Lower leg skin (tissue), 4 donors: ENCODE data around the gene SST. TPM values are rescaled to one million over a fixed set of nuclear protein-coding genes. Genes with fewer than 3 reads are reported as not detected.

Experiments used
- DNase-seq, 2 donors: peaks; one replicate each; pipeline ENCODE4 v3.0.0-alpha.2; 2019; ENCODE audit warnings: low spot score in 2 of 2
- H3K4me3 ChIP-seq: fragments of 200-600 bp; sonication (generic); 2 replicates; pipeline ENCODE4 v1.5.1; 2017; ENCODE audit warnings: mild to moderate bottlenecking, low read depth; ENCODE audit not compliant: poor library complexity, severe bottlenecking
- POLR2A ChIP-seq, 2 donors: fragments of 450-650 bp; IDR thresholded peaks; one replicate each; pipeline ENCODE4 v1.6.1; 2016 to 2017; ENCODE audit warnings: antibody characterized with exemption in 2 of 2, mild to moderate bottlenecking in 1 of 2, moderate library complexity in 1 of 2
- WGBS, 2 donors: methylation state at CpG; one replicate each; pipeline ENCODE4 v1.1.5; 2018; 5-methylcytosine and 5-hydroxymethylcytosine counted together
- intact Hi-C: fragments of 100-400 bp; cut with DNase I; formaldehyde crosslinking; loops from one replicate; pipeline ENCODE4 v1.15.0; 2023; ENCODE audit warnings: low total_unique reads
- total RNA-seq, 4 donors: library from RNA; depleted of rRNA; stranded (reverse); fragments of >200 nt; gene quantifications; one replicate each; pipeline ENCODE4 v1.1.0, GENCODE V29; 2016
- TF ChIP-seq, protein P1 (sequence below), 3 donors: fragments of 450-650 bp; IDR thresholded peaks; one replicate each; pipeline ENCODE4 v1.5.1; 2016; ENCODE audit warnings: antibody characterized with exemption in 3 of 3, mild to moderate bottlenecking in 3 of 3, moderate library complexity in 2 of 3

The SST gene
- total RNA-seq, 4 donors from 2014 or later = not detected

DNA sequence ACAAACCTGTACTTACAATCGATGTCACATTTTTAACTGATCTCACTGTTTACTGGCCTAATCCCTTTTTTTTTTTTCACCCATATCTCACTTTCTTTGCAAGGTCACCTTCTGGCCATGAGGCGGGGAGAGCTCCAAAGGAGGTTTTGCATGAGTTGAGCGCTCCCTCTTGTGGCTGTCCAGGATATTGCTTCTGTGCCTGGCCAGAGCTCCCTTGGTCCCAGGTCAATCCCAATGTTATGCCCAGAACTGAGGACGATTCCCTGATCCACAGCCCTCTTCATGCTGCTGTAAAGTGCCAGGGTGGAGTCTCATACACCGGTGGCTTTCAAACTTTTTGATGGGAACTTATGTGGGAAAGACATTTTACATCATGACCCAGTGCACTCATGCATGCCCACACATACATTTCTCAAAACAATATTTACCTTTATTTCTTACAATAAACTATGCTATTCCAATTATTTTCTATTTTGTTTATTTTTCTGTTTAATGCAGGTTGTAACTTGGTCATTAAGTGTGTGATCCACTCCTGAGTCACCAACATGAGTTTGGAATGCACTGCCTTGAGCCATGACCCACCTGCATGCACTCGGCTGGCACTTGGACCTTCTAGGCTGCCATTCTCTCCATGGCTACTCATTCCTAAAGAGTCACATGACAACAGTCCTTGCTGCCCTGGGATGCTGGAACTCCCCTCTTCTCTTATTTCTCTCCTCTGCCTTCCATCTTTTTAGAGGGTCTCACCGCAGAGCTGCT is 9.6 kb upstream of the SST start:
- peak; percentile 55 to 92 for DNase-seq
- WGBS, 2 donors = 24 to 31% methylated on average over 7 of the region's 7 CpGs
- intact Hi-C loops = loop anchor here (5.0 kb wide), 1 partner anchor 358 kb away; no protein-coding TSS in a partner anchor
- H3K4me3 ChIP-seq = no peak overlapping the region
- no peak for TF ChIP-seq POLR2A (IDR thresholded peaks at IDR 0.05)
- TF ChIP-seq, protein P1, sequence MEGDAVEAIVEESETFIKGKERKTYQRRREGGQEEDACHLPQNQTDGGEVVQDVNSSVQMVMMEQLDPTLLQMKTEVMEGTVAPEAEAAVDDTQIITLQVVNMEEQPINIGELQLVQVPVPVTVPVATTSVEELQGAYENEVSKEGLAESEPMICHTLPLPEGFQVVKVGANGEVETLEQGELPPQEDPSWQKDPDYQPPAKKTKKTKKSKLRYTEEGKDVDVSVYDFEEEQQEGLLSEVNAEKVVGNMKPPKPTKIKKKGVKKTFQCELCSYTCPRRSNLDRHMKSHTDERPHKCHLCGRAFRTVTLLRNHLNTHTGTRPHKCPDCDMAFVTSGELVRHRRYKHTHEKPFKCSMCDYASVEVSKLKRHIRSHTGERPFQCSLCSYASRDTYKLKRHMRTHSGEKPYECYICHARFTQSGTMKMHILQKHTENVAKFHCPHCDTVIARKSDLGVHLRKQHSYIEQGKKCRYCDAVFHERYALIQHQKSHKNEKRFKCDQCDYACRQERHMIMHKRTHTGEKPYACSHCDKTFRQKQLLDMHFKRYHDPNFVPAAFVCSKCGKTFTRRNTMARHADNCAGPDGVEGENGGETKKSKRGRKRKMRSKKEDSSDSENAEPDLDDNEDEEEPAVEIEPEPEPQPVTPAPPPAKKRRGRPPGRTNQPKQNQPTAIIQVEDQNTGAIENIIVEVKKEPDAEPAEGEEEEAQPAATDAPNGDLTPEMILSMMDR (IDR thresholded peaks at IDR 0.05) = peak in 1 of 3 donors; percentile 71

DNA sequence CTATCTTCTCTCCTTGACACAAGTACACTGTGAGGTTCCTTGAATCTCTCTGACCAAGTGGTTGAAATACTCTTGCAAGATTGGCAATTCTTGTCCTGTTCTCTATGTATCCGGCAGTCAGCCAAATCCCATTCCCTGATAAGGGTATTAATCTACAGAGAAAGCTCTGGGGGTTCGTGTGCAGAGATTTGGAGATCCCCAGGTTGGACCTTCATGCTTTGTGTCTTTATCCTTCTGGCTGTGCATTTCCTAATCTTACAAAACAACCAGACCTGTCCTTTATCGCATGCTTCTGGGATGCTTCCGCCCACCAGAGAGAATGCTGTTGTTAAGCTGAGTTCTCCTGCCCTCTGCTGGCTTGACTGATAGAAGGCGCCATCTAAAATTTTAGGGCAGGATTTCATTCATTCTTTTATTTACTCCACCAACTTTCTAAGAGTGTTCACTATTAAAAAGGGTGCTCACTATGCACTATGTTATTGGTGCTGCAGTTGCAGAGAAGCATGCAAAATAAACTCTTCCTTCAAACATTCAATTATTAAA is 8.6 kb upstream of the SST start:
- H3K4me3 ChIP-seq = no peak overlapping the region
- TF ChIP-seq POLR2A (IDR thresholded peaks at IDR 0.05) = no peak
- TF ChIP-seq, protein P1 (IDR thresholded peaks at IDR 0.05) = no peak
- WGBS, 2 donors = 27 to 29% methylated on average over 5 of the region's 5 CpGs
- intact Hi-C loops = loop anchor here (5.0 kb wide), 1 partner anchor 356 kb away; no protein-coding TSS in a partner anchor
- no peak for DNase-seq

DNA sequence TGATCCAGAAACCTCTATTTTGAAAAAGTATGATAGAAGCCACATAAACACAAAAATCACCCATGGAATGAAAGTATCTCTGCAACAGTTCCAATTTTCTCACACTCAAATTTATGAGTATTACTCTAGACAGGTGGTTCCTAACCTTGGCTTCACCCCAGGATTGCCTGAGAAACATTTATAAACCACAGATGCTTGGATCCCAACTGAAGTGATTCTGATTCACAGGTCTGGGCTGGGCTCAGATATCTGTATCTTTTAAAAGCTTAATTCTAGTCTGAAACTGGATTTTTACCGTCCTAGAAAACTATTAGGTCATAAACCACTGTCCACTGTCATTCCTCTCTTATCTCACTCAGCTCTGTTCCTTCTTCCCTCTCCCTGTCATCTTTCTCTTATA is 7.4 kb upstream of the SST start:
- TF ChIP-seq POLR2A (IDR thresholded peaks at IDR 0.05) = no peak
- TF ChIP-seq, protein P1 (IDR thresholded peaks at IDR 0.05) = no peak
- DNase-seq = no peak
- 41 to 55% methylated on average over 1 of the region's 1 CpG for WGBS, 2 donors
- intact Hi-C loops = loop anchor here (5.0 kb wide), 1 partner anchor 355 kb away; no protein-coding TSS in a partner anchor
- no peak overlapping the region for H3K4me3 ChIP-seq

DNA sequence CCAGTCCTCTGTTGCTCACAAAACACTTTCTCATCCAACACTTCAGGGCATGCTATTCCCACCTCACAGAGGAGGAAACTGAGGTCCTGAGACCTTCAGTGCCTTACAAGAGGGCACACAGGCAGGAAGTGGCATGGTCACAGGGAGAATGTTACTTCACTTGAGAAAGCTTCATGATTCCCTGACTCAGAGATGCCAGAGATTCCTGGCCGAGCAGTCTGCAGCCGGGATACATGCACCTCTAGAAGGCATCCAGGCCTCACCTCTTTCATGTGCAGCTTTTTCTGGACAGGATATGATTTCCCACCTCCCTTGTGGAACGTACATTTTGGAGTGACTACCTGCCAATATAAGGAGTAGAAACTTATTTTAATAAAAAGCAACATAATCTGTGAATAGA is 2.8 kb upstream of the SST start:
- WGBS, 2 donors = 62 to 68% methylated on average over 3 of the region's 3 CpGs
- no peak overlapping the region for H3K4me3 ChIP-seq
- no peak for DNase-seq
- intact Hi-C loops = no loop called here
- TF ChIP-seq POLR2A (IDR thresholded peaks at IDR 0.05) = no peak

DNA sequence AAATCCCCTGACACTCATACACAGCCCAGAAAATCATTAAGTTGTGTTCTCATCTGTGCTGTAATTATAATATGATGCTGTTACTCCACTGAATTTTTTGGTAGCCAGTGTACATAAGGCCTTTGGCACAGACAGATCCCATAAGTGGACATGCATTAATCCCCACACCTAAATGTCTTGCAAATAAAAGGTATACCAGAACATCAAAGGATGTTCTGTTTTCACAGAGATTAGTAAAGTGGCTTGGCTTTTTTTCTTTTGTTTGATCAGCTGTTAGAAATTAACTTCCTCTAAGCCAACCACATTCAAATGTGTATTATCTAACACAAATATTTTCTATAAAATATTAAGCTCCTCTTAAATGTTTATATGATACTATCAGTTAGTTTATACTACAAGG is 2.7 kb downstream of the SST start:
- H3K4me3 ChIP-seq = no peak overlapping the region
- DNase-seq = no peak
- no peak for TF ChIP-seq POLR2A (IDR thresholded peaks at IDR 0.05)
- TF ChIP-seq, protein P1 (IDR thresholded peaks at IDR 0.05) = no peak
- intact Hi-C loops = no loop called here

DNA sequence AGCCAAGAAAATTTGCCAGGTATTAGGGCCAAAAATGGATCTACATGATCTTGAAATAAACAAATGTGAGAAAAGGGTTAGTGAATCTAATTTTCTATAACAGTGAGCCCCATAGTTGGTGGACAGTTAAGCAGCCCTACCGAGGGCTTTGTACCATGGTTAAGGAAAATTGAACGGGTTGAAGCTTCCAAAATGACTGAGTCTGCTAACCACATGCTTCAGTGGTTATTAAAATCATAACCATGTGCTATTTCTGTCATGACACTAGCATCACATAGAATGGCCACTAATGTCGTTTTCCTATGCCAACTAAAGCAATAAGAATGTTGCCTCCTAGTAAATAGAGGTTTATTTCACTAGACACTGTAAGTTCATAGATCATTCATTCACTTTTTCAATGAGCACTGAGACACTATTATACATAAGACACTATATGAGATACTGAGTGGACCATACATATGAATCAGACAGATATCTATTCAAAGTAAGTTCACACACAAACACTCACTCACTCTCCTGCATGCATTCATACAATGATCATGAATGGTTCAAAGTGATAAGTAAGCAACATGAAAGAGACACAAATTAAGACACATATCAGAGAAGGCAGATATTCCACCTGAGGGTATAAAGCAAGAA is 4.3 kb downstream of the SST start:
- TF ChIP-seq, protein P1 (IDR thresholded peaks at IDR 0.05) = no peak
- TF ChIP-seq POLR2A (IDR thresholded peaks at IDR 0.05) = no peak
- 51 to 71% methylated on average over 3 of the region's 3 CpGs for WGBS, 2 donors
- no peak overlapping the region for H3K4me3 ChIP-seq
- intact Hi-C loops = no loop called here
- DNase-seq = no peak
